ENCODE data around the gene ACVR1. TPM values are rescaled to one million over a fixed set of nuclear protein-coding genes. Genes with fewer than 3 reads are reported as not detected.

ACVR1 gene
- polyA plus RNA-seq, 1 of the 3 experiments (the other 2 are of a cell fraction): 22.4 TPM

- Histone ChIP-seq H3K36me3 (replicated peaks in 1 of 2; ENCODE audit: control insufficient read depth in 1 of 2, insufficient read depth in 2 of 2, low read length in 1 of 2) (peaks cover 17 to 19% of the 10 kb centered on the region in 2 experiments), H3K4me1 (ENCODE audit: control insufficient read depth in 1 of 2, insufficient read depth in 2 of 2, low read depth in 1 of 2, low read length in 1 of 2) (no peaks in the 10 kb centered on the region), H3K27ac (ENCODE audit: low read depth in 2 of 2, low read length in 1 of 2) (no peak overlapping the region), H3K4me2 (no peak overlapping the region), H3K9ac (no peak overlapping the region), H3K4me3 (ENCODE audit: low read depth in 2 of 2, low read length in 1 of 2) (no peak overlapping the region), H3K9me3 (no peaks in the 10 kb centered on the region), H4K20me1 (ENCODE audit: insufficient read depth) (peaks cover 5% of the 10 kb centered on the region; the same call in 1 of the 2 replicates), H2AFZ (ENCODE audit: low read depth) (no peak overlapping the region), H3K79me2 (ENCODE audit: insufficient read depth) (peaks cover 17% of the 10 kb centered on the region; the same call in 1 of the 2 replicates), H3F3A (replicated peaks; ENCODE audit: insufficient read depth) (no peaks in the 10 kb centered on the region), H3K27me3 (ENCODE audit: insufficient read depth) (no peaks in the 10 kb centered on the region), H3K9me2 (no peaks in the 10 kb centered on the region)
- TF ChIP-seq EZH2phosphoT487 (IDR thresholded peaks at IDR 0.05; ENCODE audit: borderline replicate concordance, low read depth) (no peak), MXI1 (IDR thresholded peaks at IDR 0.05; ENCODE audit: low read depth, low read length) (no peak), EP300 (IDR thresholded peaks at IDR 0.05; ENCODE audit: borderline replicate concordance in 1 of 2, low read depth in 1 of 2, low read length in 1 of 2) (no peak), SMC3 (IDR thresholded peaks at IDR 0.05; ENCODE audit: low read depth, low read length) (no peak), TEAD4 (IDR thresholded peaks at IDR 0.05; ENCODE audit: borderline replicate concordance, insufficient read depth) (no peak), GATA2 (CRISPR knock-in tag; IDR thresholded peaks at IDR 0.05) (no peak), MAX (IDR thresholded peaks at IDR 0.05; ENCODE audit: low read depth) (no peak), PBX3 (IDR thresholded peaks at IDR 0.05) (no peak), FOSL2 (IDR thresholded peaks at IDR 0.05; ENCODE audit: borderline replicate concordance, low read depth) (no peak), IRF3 (IDR thresholded peaks at IDR 0.05; ENCODE audit: low read depth, low read length) (no peak), CHD2 (IDR thresholded peaks at IDR 0.05; ENCODE audit: low read length, partially characterized antibody) (no peak), ELF1 (IDR thresholded peaks at IDR 0.05) (no peak), CTCF (IDR thresholded peaks at IDR 0.05) (no peak), RCOR1 (IDR thresholded peaks at IDR 0.05; ENCODE audit: low read length) (no peak)
- ChIA-PET CTCF (no interaction called here), POLR2A (no interaction called here)
- 96% methylated on average over 5 of the region's 5 CpGs for WGBS (ENCODE audit: low lambda C conversion rate)
- DNase-seq: no peak
Observed at GRCh38 chr2:157819761-157820160, 56.4 kb downstream of the ACVR1 start.

All from SK-N-SH (cell line).